HCT116 (cell line): ENCODE measurements around the gene UCHL3. TPM values are rescaled to one million over a fixed set of nuclear protein-coding genes. Genes with fewer than 3 reads are reported as not detected.

Experiments
- ATAC-seq: fragments of 200-7000 bp; cut with Tn5 transposase; 2 replicates; pipeline ENCODE4 v1.9.1; 2020; ENCODE audit warnings: mild to moderate bottlenecking, moderate library complexity
- BruUV-seq: library from RNA; stranded (reverse); fragments of 400-500 nt; replicated peaks from 2 replicates; lab custom pipeline; 2021; lab: Mats Ljungman, UMichigan
- CTCF ChIA-PET: fragments of 300-600 bp; sonication (Branson Sonifier 250); formaldehyde crosslinking; loops from one replicate; lab custom pipeline; 2021; ENCODE audit warnings: antibody characterized with exemption; lab: Charles Lee
- POLR2A ChIA-PET: fragments of 300-600, 350-600 bp; sonication (Branson Sonifier 250); formaldehyde crosslinking; loops from one replicate; lab custom pipeline; 2021; ENCODE audit warnings: antibody characterized with exemption; lab: Charles Lee
- RAD21 ChIA-PET, 2 experiments: fragments of 300-600 bp; sonication (Branson Sonifier 250); formaldehyde crosslinking; loops; one replicate each; lab custom pipeline; 2023; ENCODE audit warnings: low total read pairs in 2 of 2; ENCODE audit not compliant: uncharacterized antibody in 2 of 2, unreplicated experiment in 2 of 2, low non-redundant PET in 1 of 2; lab: Charles Lee
- DNase-seq: peaks from one replicate; pipeline ENCODE4 v3.0.0-alpha.2; 2010; ENCODE audit warnings: low read depth, low spot score
- H2AFZ ChIP-seq: fragments of 200-600 bp; shearing (Covaris generic), sonication (generic); 2 replicates; pipeline ENCODE4 v1.6.1; 2017; ENCODE audit warnings: low read depth, mixed run types, mixed read lengths, antibody characterized with exemption, low read length; ENCODE audit not compliant: poor library complexity, severe bottlenecking
- H3K27ac ChIP-seq: 2 replicates; pipeline ENCODE4 v1.5.1; 2012; ENCODE audit warnings: low read depth, low read length
- H3K27me3 ChIP-seq: fragments of 200-600 bp; sonication (generic); 2 replicates; pipeline ENCODE4 v1.6.1; 2016; ENCODE audit warnings: mixed run types, low read length, mixed read lengths; ENCODE audit not compliant: insufficient read depth
- H3K36me3 ChIP-seq, 2 experiments: fragments of 200-500 bp in 1 of 2; fragments of 200-600 bp in 1 of 2; sonication (Bioruptor generic) in 1 of 2; sonication (generic) in 1 of 2; 2 replicates each; pipeline versions ENCODE4 v1.5.1 to v1.6.1; 2014 to 2016; ENCODE audit warnings: low read length in 2 of 2, inconsistent platforms in 1 of 2, mixed read lengths in 1 of 2, mixed run types in 1 of 2; ENCODE audit not compliant: insufficient read depth in 2 of 2, control insufficient read depth in 1 of 2
- H3K4me1 ChIP-seq, 2 experiments: fragments of 200-600 bp in 1 of 2; sonication (generic) in 1 of 2; 2 replicates each; pipeline versions ENCODE4 v1.5.1 to v1.6.1; 2012 to 2017; ENCODE audit warnings: low read length in 2 of 2, inconsistent platforms in 1 of 2, mild to moderate bottlenecking in 1 of 2, mixed read lengths in 1 of 2, mixed run types in 1 of 2, moderate library complexity in 1 of 2; ENCODE audit not compliant: insufficient read depth in 2 of 2, control insufficient read depth in 1 of 2
- H3K4me2 ChIP-seq: fragments of 200-600 bp; sonication (generic); 2 replicates; pipeline ENCODE4 v1.6.1; 2017; ENCODE audit warnings: mixed run types, low read length, mixed read lengths
- H3K4me3 ChIP-seq, 2 experiments: fragments of 200-600 bp in 1 of 2; sonication (generic) in 1 of 2; replicated peaks in 1 of 2; 2 replicates each; pipeline ENCODE4 v1.5.1; 2011 to 2016; ENCODE audit warnings: low read length in 2 of 2, control low read depth in 1 of 2, low read depth in 1 of 2, mild to moderate bottlenecking in 1 of 2, mixed read lengths in 1 of 2, mixed run types in 1 of 2
- H3K79me2 ChIP-seq: fragments of 200-600 bp; sonication (generic); 2 replicates; pipeline ENCODE4 v1.6.1; 2017; ENCODE audit warnings: mild to moderate bottlenecking, mixed run types, low read length, moderate library complexity, mixed read lengths; ENCODE audit not compliant: insufficient read depth
- H3K9ac ChIP-seq: fragments of 200-600 bp; sonication (generic); 2 replicates; pipeline ENCODE4 v1.6.1; 2016; ENCODE audit warnings: low read length, mixed read lengths
- H3K9me2 ChIP-seq: fragments of 200-600 bp; sonication (generic), shearing (Covaris generic); 2 replicates; pipeline ENCODE4 v1.6.1; 2017; ENCODE audit warnings: mixed run types, mild to moderate bottlenecking, moderate library complexity; ENCODE audit not compliant: insufficient read depth
- H3K9me3 ChIP-seq, 2 experiments: fragments of 200-500 bp in 1 of 2; fragments of 200-600 bp in 1 of 2; sonication (Bioruptor generic) in 1 of 2; sonication (generic) in 1 of 2; 2 replicates each; pipeline ENCODE4 v1.6.1; 2014 to 2017; ENCODE audit warnings: low read length in 2 of 2, mixed read lengths in 2 of 2, inconsistent platforms in 1 of 2, low read depth in 1 of 2, mild to moderate bottlenecking in 1 of 2, mixed run types in 1 of 2, moderate library complexity in 1 of 2; ENCODE audit not compliant: control insufficient read depth in 1 of 2, insufficient read depth in 1 of 2
- H4K20me1 ChIP-seq: fragments of 200-600 bp; sonication (generic), shearing (Covaris generic); 2 replicates; pipeline ENCODE4 v1.6.1; 2017; ENCODE audit warnings: mixed run types, mild to moderate bottlenecking, moderate library complexity; ENCODE audit not compliant: insufficient read depth
- CBX3 ChIP-seq: IDR thresholded peaks from 2 replicates; pipeline ENCODE4 v1.6.1; 2012; ENCODE audit warnings: low read depth
- CTCF ChIP-seq, 3 experiments: fragments of 200-600 bp in 1 of 3; sonication (generic) in 1 of 3; IDR thresholded peaks in 2 of 3; conservative IDR thresholded peaks in 1 of 3; 2 replicates each; pipeline ENCODE4 v1.5.1; 2012 to 2017; ENCODE audit warnings: low read depth in 2 of 3, low read length in 2 of 3, antibody characterized with exemption in 1 of 3, borderline replicate concordance in 1 of 3, control low read depth in 1 of 3, mild to moderate bottlenecking in 1 of 3, mixed read lengths in 1 of 3, mixed run types in 1 of 3, moderate library complexity in 1 of 3; ENCODE audit not compliant: insufficient read depth in 1 of 3
- ELF1 ChIP-seq: IDR thresholded peaks from 2 replicates; pipeline ENCODE4 v1.6.1; 2012; ENCODE audit warnings: low read depth, borderline replicate concordance
- EZH2phosphoT487 ChIP-seq: fragments of 200-600 bp; IDR thresholded peaks from 2 replicates; pipeline ENCODE4 v1.6.1; 2018; ENCODE audit warnings: antibody characterized with exemption, borderline replicate concordance
- POLR2A ChIP-seq: IDR thresholded peaks from 2 replicates; pipeline ENCODE4 v1.7.0; 2011; ENCODE audit warnings: borderline replicate concordance; ENCODE audit not compliant: insufficient read depth, insufficient read length; ENCODE audit errors: extremely low read depth
- RAD21 ChIP-seq: IDR thresholded peaks from 2 replicates; pipeline ENCODE4 v1.6.1; 2012; ENCODE audit warnings: low read depth, mild to moderate bottlenecking
- REST ChIP-seq: IDR thresholded peaks from 2 replicates; pipeline ENCODE4 v1.6.1; 2012; ENCODE audit warnings: low read depth
- SRF ChIP-seq: IDR thresholded peaks from 2 replicates; pipeline ENCODE4 v1.6.1; 2012; ENCODE audit warnings: low read depth
- TCF7L2 ChIP-seq: IDR thresholded peaks from 2 replicates; pipeline ENCODE4 v1.7.0; 2011; ENCODE audit warnings: borderline replicate concordance, inconsistent platforms; ENCODE audit not compliant: insufficient read depth, insufficient read length; ENCODE audit errors: extremely low read depth
- YY1 ChIP-seq: IDR thresholded peaks from 2 replicates; pipeline ENCODE4 v1.6.1; 2011; ENCODE audit warnings: low read length, low read depth, moderate library complexity, mild to moderate bottlenecking; ENCODE audit not compliant: insufficient replicate concordance; ENCODE audit errors: extremely low read depth
- intact Hi-C: fragments of 100-400 bp; cut with micrococcal nuclease; formaldehyde crosslinking; loops from 2 replicates; pipeline ENCODE4 v1.10.0; 2022
- total RNA-seq: library from RNA; stranded (reverse); gene quantifications from one replicate; pipeline ENCODE4 v1.2.1, GENCODE V29; 2021; ENCODE audit not compliant: unreplicated experiment

UCHL3 gene
- total RNA-seq, 1 experiment from 2014 or later: 32.4 TPM

GRCh38 chr13:75607447-75607846 is 57.9 kb downstream of the UCHL3 start:
- intact Hi-C loops: no loop called here
- H3K4me1 ChIP-seq: no peaks in the 10 kb centered on the region; a peak in 1 of 4 replicates
- H3K36me3 ChIP-seq: no peaks in the 10 kb centered on the region
- H3K4me2 ChIP-seq: no peak overlapping the region
- no TSS peak for BruUV-seq
- H2AFZ ChIP-seq: no peak overlapping the region
- RAD21 ChIA-PET: no interaction called here
- H3K4me3 ChIP-seq: no peak overlapping the region
- no peak overlapping the region for H3K9ac ChIP-seq
- H3K27me3 ChIP-seq: no peaks in the 10 kb centered on the region
- CTCF ChIA-PET: no interaction called here
- POLR2A ChIA-PET: no interaction called here
- TF ChIP-seq YY1 (no peak), TCF7L2 (no peak), SRF (no peak), REST (no peak)
- H3K79me2 ChIP-seq: no peaks in the 10 kb centered on the region
- no peaks in the 10 kb centered on the region for H3K9me3 ChIP-seq
- DNase-seq (no peak), ATAC-seq (no peak)
- no peak overlapping the region for H3K27ac ChIP-seq
- no peaks in the 10 kb centered on the region for H4K20me1 ChIP-seq
- no peaks in the 10 kb centered on the region for H3K9me2 ChIP-seq

GRCh38 chr13:75610466-75610865 is 60.9 kb downstream of the UCHL3 start:
- H3K4me3 ChIP-seq: no peak overlapping the region
- no peaks in the 10 kb centered on the region for H3K36me3 ChIP-seq
- no peaks in the 10 kb centered on the region for H3K9me2 ChIP-seq
- no peaks in the 10 kb centered on the region for H3K79me2 ChIP-seq
- no peaks in the 10 kb centered on the region for H4K20me1 ChIP-seq
- no peaks in the 10 kb centered on the region; a peak in 1 of 4 replicates for H3K4me1 ChIP-seq
- CTCF ChIA-PET: no interaction called here
- H3K27ac ChIP-seq: no peak overlapping the region
- RAD21 ChIA-PET: no interaction called here
- intact Hi-C loops: no loop called here
- no peak overlapping the region for H3K4me2 ChIP-seq
- no TSS peak for BruUV-seq
- H2AFZ ChIP-seq: no peak overlapping the region
- DNase-seq (no peak), ATAC-seq (no peak)
- no peak overlapping the region for H3K9ac ChIP-seq
- no peaks in the 10 kb centered on the region for H3K27me3 ChIP-seq
- H3K9me3 ChIP-seq: no peaks in the 10 kb centered on the region
- POLR2A ChIA-PET: no interaction called here
- no peak for TF ChIP-seq ELF1
- no peak for TF ChIP-seq POLR2A
- TF ChIP-seq REST: no peak
- TF ChIP-seq YY1: no peak
- no peak for TF ChIP-seq CBX3
- no peak for TF ChIP-seq CTCF (IDR thresholded peaks at IDR 0.05 in 2 of 3, conservative IDR thresholded peaks at IDR 0.05 in 1 of 3; ENCODE audit: borderline replicate concordance in 1 of 3, insufficient read depth in 1 of 3, low read depth in 2 of 3, low read length in 2 of 3)
- TF ChIP-seq SRF: no peak
- TF ChIP-seq EZH2phosphoT487: no peak
- no peak for TF ChIP-seq RAD21
